ENCODE results near the gene ZNF362.

ZNF362 gene

DNA sequence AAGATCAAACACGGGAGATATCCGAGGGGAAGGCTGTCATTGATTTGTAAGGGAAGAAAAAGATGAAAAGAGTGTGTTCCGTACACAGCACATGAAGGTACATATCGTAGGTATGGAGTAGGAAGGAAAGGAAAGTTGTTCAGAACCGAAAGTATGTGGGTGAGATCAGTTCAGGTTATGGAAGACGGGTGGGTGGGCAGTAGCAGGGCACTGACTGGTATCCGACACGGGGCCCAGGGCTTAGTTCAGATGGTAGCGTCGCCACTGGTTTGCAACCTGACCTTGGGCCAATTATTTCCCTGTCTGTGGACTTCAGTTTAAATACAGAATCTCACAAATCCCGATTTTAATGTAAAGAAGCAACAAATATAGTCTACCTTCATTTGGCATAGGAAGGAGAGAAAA is 92.4 kb downstream of the ZNF362 start:
- Histone ChIP-seq H3K4me3 (ENCODE audit: low read depth, low read length) (peak overlapping the region; percentile 97), H3K36me3 (peaks cover 63% of the 10 kb centered on the region), H3K27me3 (ENCODE audit: insufficient read depth, low read depth, severe bottlenecking) (no peaks in the 10 kb centered on the region), H3K9me3 (ENCODE audit: severe bottlenecking) (peaks cover 2% of the 10 kb centered on the region), H3K27ac (peak overlapping the region; percentile 95)
- TF ChIP-seq CTCF (IDR thresholded peaks at IDR 0.05; ENCODE audit: low read depth, low read length), result no peak
- DNase-seq, result no peak

DNA sequence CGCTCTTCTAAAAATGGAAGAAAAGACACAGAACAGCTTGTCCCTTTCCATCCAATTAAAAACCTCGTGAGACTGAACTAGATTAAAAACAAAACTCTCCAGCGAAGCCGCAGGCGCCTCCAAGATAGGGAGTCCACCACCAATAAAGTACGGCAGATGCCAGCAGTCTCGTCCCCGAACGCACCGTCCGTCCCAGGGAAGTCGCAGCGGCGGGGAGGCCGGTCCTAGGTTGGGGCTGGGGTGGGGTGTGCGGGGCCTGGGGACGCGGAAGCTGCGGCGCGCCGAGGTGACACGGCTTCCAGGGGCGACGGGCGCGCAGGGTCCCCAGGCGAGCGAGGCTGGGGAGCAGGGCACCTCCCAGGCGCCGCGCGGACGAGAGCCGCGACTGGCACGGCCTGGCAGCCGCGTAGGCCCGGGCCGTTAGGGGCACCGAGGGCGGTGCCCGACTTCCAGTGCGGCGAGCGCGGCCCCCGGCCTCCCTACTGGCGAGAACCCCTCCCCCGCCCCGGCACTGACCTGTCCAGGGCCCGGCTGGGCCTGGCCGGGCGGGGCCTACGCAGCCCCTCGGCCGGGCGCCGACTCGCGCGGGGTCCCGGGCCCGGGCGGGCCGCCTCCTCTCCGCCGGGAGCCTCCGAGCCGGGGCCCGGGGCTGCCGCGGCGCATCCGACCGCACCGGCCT is 92.9 kb downstream of the ZNF362 start:
- H3K27me3 ChIP-seq (ENCODE audit: insufficient read depth, low read depth, severe bottlenecking), result no peaks in the 10 kb centered on the region

DNA sequence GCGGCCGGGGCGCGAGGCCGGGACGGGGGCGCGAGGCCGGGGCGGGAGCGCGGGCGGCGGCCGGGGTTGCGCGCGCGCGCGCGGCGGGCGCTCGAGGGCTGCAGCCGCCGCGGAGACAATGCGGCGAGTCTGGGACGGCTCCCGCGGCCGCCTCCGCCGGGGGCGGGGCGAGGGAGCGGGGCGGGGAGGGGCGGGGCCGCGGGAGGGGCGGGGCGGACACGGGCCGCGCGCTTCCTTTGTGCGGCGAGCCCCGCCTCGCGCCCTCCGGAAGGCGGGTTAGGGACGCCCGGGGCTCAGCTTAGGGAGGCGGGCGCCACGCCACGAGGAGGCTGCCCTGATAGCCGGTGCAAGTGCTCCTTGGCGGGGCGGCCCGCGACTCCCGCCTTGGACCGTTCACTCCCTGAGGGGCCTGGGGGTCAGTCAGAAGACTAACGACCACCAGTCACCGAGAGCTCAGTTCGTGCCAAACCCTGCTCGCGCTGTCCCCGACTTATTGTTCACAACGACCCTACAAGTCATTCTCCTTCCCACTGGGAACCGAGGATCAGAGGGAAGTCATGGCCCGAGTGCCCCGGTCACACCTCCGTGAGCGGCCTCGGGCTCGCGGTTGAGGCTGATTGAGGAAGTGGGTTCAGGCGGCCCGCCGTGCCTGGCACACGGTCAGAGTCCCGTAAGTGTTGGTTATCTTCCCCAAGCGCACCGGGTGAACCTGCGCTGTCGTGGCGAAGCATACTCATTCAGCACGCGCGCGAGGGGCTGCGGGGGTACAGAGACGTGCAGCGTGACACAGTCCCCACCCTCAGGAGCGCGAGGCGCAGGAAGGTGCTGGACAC is 93.7 kb downstream of the ZNF362 start:
- peaks cover 58% of the 10 kb centered on the region for H3K36me3 ChIP-seq
- no peak for TF ChIP-seq CTCF (IDR thresholded peaks at IDR 0.05; ENCODE audit: low read depth, low read length)
- H3K27ac ChIP-seq, result peak overlapping the region; percentile 99
- no peaks in the 10 kb centered on the region for H3K27me3 ChIP-seq (ENCODE audit: insufficient read depth, low read depth, severe bottlenecking)
- H3K9me3 ChIP-seq (ENCODE audit: severe bottlenecking), result peaks cover 2% of the 10 kb centered on the region
- DNase-seq, result peak; percentile 87
- peak overlapping the region; percentile 71 for H3K4me3 ChIP-seq (ENCODE audit: low read depth, low read length)

More for the DNA sequence above, 92.9 kb downstream of the ZNF362 start:
- DNase-seq, result peak; percentile 36
- Histone ChIP-seq H3K4me3 (ENCODE audit: low read depth, low read length) (peak overlapping the region; percentile 97), H3K27ac (peak overlapping the region; percentile 95), H3K9me3 (ENCODE audit: severe bottlenecking) (peaks cover 2% of the 10 kb centered on the region), H3K36me3 (peaks cover 61% of the 10 kb centered on the region)
- no peak for TF ChIP-seq CTCF (IDR thresholded peaks at IDR 0.05; ENCODE audit: low read depth, low read length)
